LoVo (cell line): ENCODE data around the gene PFKM.
A peak's percentile ranks its signal among the peaks of the same experiment; 100 is the strongest.

Experiments
- DNase-seq: peaks from one replicate; pipeline ENCODE4 v3.0.0-alpha.2; 2016; ENCODE audit warnings: low spot score

The PFKM gene

DNA sequence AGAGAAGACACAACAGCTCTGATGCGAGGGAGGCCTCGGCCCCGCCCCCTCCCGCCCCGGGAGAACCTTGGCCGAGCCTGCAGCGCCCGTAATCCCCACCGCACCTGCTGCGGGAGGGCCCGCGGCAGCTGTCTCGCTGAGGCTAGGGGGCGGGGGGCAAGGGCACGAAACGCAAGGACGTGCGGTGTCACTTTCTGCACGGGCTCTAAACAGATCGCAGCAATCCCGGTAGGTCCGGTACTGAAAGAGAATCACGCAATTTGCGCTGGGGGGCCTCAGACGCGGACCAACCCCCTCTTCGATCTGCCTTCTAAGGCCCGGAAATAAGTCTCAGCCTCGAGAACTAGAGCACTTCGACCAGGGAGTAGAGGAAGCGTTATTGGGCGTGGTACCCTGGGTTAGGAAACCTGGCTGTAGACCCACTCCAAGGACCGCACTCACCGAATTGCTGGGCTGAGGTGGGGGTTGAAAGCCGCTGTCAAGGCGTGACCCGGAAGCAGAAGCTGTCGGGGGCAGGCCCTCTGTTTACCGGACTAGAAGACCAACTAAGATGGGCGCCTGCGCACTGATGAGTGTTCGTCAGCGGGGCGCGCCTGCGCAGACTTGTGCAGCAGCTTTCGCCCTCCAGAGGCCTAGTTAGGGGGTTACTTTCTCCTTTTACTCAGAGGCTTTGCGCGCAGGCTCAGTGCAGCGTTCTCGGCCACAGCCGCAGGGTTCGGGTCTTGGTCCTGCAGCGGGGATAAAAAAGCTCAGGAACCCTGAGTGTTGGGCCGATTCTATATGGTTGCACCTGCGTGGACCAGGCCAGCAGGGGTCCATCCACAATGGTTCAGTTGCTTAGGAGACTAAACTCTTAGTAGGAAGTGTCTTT is 38.1 kb downstream of the PFKM start, which contains the start of gene ASB8:
ASB8 (minus strand) TSS at position 498 of the 871 bp plus-strand sequence. CDS start 4,019 bp downstream, outside the sequence.
- peak; percentile 100 for DNase-seq

DNA sequence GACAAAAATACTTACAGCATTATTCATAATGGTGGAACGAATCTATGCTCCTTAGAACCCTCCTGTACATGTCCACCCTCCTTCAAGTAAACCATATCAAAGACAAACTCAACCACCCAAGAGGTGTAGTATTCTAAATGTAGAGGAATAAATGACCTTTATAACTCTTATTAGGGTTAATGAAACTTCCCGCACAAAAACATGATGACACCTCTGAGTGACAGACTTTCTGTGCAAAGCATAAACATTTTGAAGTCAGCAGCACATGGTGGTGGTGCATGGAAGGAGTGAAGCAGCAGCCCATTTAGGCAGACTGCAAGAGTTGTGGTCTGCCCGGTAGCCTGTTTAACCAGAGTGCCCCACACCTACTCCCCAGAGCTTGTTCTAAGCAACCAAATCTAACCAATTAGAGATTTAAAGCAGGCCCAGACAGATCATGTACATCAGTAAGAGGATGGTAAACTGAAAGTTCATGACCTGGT is 38.8 kb downstream of the PFKM start:
- no peak for DNase-seq

DNA sequence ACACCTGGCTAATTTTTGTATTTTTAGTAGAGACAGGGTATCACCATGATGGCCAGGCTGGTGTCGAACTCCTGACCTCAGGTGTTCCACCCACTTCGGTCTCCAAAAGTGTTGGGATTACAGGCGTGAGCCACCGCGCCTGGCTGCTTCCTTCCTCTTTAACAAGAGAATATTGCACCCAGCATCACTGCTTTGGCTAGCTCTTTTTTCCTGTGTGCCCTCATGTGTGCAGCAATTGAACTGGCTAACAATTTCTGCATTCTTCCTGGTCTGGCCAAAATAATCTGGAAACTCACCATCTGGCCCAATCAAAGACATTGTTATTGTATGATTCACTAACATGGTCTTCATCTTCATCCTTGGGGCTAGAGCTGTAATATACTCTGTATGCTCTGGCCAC is 40.9 kb downstream of the PFKM start:
- no peak for DNase-seq

DNA sequence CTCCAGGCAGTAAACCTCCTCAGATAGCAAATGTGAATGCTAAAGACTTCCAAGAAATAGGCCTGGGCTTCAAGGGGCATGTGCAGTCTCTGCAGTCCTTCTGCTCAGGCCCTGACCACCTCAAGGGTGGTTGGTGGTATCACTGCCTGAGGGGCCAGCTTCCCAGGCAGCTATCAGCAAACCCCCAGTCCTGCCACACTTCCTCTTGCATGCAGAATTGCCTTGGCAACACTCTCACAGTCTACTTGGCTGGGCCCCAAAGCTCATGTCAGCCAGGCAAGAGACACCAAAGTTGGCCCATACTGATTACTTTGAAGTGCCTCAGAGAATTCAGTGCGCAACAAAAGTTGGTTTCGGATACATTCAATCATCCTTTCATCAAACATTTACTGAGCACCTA is 41.6 kb downstream of the PFKM start:
- DNase-seq = no peak

DNA sequence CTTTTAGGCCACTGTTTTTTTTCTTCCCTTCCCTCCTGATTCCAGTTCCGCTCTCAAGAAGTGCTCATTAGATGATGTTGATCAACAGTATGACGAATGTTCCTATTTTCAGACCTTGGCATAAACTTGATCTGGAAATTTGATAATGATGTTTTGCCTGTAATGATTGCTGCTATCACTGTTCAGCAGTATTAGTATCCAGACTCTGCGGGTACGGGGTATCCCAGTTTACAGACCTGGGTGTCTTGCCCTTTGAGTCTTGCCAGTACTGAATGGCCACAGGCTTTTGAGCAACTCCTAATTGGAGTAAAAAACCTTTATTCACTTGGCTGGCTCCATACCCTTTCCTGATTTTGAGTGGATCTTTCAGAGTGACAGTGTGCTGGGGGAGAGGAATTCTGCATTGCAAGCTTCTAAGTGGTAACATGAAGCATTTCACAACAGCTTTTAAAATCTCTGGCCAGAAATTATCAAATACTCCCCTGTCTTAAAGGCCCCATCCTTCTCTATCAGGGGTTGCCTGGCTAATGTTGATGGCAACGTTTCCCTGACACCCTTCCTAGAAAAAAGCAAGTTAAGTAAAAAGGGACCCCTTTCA is 44.1 kb downstream of the PFKM start:
- DNase-seq = no peak

DNA sequence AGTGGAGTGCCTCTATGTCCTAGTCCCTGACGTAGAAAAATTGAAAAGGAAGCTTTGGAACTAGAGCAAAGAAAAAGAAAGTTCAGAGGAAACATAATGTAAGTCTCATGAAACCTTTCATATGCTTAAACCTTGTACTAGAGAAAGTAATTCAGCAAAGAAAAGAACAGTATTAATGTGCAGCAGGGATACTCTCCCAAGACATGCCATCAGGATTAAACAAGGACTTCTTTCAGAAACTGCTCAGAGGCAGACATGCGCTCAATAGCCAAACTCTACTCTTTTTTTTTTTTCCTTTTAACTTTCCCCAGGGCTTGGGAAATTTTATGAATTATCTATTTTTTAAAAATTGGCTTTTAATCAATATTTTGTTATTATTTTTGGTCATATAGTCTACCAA is 45.3 kb downstream of the PFKM start:
- no peak for DNase-seq

DNA sequence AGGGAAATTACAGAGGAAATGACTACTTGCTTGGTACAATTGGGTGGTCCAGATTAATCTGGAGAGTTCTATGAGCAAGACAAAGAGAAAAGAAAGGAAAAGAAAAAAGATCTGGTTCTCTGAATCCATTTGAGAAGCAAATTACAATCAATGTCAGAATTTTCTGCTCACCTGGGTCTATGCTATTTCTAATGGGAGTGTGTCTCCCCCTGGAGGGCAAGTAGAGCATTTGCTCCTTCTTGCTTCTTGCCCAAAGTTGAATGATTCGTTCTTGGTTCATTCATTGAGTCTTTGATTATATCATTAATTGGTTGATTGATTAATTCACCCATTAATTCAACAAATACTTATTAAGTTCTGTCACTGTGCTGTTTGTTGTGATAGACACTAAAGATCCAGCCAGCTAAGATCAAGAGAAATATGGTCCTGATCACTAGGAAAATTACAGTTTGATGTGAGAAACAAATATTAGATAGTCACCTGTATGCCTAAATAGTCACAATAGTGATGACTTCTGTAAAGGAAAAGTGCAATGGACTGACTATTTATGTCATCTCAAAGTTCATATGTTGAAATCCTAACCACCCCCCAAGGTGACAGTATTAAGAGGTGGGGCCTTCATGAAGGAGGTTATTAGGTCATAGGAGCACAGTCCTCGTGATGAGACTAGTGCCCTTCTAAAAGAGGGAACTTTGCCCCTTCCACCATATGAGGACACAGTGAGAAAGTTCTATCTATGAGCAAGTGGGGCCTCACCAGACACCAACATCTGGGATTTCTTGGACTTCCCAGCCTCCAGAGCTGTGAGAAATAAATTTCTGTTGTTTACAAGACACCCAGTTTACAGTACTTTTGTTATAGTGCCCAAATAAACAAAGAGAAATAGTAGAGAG is 46.2 kb downstream of the PFKM start:
- peak; percentile 76 for DNase-seq

DNA sequence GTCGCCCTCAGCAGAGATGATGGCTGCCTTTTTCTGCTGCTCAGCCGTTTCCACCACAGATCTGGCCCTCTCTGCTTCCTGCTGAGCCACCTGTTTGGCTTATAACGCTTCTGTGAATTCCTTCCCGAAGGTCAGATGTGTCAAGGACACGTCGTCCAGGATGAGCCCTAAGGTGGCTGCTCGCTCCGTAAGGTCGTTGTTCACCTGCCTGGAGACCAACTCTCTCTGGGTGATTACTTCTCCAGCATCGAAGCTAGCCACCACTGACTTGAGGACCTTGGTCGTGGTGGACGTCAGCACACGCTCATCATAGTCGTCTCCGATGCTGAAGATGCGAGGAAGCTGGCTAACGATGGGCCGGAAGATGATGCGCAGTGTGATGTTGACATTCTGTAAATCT is 49.8 kb downstream of the PFKM start:
- DNase-seq = no peak

DNA sequence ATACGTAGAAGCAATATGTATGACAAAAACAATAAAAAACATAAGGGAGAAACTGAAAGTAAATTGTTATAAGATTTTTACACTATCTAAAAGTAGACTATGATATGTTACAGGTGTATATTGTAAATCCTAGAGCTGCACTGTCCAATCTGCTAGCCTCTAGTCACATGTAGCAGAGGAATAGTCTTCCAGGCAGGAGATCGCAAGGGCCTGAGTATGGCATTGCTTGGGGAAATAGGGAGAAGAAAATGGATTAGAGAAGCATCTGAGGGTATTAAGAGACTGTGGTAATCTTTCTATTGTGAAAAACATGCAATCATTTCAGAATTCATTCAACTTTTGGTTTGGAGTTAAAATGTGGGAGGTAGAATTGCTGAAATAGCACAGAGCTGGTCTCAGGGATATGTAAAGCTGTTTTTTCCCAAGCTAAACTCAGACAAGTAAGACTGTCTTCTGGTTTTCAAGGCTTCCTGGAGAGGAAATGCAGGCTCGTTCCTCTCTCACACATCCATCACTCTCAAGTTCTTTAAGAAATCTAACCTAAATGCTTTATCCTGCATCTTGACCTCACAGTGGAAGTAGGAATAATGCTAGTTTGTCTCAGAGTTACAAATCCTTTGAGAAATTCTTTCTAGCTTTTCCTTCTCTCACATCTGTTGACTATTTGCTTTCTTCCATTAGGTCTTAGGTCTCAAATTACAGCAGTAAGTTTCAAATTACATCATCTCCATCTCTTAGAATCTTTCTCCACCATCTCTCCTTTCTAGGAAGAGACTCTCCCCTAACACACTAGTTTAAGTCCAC is 56.7 kb downstream of the PFKM start:
- DNase-seq = no peak

DNA sequence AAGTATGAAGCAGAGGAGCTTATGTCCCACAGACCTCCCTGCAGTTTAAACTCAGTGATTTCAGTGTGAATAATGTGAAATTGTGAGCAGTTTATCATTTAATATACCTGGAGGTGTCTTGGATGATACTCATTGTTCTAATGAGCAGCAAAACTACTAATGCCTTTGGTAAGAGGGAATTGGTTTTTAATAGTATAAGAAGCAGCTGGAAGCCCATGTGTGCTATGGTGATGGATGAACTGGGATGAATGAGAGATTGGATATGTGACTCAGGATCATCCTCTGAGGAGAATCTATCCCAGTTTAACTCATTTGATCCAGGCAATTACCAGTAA is 57.2 kb downstream of the PFKM start:
- no peak for DNase-seq

DNA sequence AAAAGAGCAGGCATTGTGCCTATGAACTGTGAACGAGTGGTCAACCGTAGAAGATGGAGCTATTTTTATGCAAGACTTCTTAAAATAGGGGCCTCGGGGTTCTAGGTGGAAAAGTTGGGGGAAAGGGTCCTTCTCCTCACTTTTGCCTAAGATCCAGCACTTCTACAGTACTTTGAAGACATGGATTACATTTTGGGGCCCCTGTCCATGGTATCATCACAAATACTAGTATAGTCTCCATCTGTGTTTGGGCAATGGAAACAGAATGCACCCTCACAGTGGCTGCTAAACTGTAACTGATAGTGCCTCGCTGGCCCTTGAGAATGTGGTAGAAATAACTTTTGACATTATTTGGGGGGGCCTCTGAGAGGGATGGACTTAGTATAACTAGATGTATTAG is 58.8 kb downstream of the PFKM start:
- no peak for DNase-seq

DNA sequence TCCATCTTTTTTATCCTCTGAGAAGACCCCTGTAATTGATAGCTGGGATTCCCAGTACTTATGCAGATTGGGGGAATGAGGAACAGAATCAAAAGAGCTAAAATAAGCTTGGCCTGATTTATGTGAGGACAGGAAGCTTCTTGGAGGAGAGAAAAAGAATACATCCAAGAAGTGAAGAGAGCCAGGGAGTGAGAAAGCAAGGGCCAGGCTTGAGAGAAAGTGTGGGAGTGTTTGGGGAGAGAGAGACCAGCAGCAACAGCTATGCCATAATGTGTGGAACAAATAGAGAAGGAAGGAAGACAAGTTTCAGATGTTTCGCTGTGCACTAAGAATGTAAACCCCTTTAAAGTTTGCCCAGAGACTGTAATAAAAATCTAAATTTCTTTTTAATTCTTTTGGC is 60.3 kb downstream of the PFKM start:
- no peak for DNase-seq

DNA sequence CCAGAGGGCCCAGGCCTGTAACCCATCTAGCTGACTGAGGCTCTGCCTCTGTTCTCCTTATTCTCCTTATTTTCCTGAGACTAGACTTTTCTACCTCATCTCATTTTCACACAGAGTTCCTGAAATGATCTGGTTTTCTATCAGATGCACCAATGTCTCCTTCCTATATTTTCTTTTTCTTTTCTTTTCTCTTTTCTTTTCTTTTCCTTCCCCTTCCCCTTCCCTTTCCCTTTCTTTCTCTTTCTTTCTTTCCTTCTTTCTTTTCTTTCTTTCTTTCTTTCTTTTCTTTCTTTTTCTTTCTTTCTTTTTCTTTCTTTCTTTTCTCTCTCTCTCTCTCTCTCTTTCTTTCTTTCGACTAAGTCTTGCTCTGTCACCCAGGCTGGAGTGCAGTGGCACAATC is 61.3 kb downstream of the PFKM start:
- DNase-seq = no peak

DNA sequence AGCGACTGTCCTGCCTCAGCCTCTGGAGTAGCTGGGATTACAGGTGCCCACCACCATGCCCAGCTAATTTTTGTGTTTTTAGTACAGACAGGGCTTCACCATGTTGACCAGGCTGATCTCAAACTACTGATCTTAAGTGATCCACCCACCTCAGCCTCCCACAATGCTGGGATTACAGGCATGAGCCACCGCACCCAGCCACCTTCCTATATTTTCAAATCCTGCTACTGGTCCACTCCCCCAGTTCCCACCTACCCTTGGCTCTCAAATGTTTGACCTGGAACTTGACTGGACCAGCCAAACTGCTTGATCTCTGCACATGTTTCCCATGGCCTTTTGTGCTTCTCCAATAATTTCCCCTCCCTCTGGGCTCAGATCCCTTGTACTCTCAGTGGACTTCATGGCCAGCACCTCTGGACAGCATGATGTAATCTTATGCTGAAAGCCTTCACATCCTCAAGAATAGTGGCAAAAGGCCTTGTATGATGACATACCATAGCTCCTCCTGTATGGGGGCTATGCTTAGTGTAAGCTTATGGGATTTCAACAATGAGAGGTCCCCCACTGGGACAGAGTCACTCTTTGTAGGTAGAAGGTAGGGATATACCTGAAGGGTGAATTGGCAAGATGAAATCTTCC is 61.8 kb downstream of the PFKM start:
- no peak for DNase-seq

DNA sequence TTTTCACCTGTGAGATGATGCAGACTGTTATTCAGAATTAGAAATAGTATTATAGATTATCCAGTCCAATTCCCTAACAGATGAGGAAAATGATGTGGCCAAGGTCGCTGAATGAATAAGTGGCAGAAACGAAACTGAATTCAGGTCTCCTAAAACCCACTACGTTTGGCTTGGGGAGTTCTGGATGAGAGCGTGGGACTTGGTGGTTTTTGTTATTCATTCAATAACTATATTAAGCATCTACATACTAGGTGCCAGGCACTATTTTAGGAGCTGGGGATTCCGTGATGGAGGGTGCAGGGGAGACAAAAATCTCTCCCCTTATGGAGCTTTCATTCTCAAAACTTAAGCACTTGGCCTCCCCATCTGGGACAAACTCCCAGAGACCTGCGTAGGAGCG is 63.5 kb downstream of the PFKM start:
- DNase-seq = no peak

DNA sequence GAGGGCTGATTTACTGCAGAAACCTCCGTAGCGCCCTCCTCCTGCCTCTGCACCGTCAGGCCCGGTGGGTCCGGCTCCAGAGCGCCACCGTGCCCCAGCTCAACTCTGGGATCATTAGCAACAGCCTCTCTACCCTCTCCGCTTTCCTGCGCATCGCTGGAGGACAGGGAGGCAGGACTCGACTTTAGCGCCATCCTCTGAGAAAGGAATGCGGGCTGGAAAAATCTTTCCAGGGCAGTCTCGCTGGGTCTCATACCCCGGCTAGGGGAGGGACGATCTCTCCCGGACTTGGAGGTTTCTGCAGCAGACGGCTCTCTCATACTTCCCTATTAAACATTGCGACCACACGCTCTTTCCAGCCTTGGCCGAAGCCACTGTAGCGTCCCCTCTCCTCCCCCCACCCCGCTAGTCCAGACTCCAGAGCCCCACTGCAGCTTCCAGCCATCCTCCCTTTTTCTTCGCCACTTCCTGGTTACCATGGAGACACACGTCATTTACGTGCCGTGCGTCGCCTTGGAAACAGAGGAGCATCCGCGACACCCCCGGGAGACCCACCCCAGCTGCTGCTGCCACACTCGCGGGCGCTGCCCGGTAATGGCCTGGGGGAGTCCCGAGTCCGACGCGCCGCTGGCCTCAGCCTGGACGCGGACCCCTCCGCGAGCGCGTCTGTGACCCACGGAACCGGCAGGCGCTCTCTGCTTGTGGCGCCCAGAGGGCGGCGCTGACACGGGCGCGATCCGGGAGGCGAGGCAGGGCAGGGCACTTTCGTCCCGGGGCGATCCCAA is 64.1 kb downstream of the PFKM start, which contains the start of gene CCDC184:
CCDC184 (plus strand) TSS at position 554 of the 785 bp plus-strand sequence. CDS start 479 bp downstream, outside the sequence.
- DNase-seq = peak; percentile 49

DNA sequence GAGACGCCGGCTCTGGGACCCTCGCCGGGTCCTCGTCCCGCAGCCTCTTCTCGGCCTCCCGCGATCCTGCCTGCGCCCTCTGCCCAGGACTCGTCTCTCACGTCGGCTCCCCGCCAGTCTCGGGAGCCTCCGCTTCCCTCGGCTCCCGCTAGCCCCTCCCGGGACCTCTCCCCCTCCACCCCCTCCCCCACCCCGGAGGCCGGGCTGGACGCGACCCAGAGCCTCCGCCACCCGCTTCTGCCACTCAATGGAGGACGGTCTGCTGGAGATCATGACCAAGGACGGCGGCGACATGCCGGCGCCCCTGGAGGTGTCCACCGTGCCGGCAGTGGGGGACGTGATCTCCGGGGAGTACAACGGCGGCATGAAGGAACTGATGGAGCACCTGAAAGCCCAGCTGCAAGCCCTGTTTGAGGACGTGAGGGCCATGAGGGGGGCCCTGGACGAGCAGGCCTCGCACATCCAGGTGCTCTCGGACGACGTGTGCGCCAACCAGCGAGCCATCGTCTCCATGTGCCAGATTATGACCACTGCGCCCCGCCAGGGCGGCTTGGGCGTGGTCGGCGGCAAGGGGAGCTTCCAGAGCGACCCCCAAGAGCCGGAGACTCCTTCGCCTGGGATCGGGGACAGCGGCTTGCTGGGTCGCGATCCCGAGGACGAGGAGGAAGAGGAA is 64.8 kb downstream of the PFKM start:
- no peak for DNase-seq

DNA sequence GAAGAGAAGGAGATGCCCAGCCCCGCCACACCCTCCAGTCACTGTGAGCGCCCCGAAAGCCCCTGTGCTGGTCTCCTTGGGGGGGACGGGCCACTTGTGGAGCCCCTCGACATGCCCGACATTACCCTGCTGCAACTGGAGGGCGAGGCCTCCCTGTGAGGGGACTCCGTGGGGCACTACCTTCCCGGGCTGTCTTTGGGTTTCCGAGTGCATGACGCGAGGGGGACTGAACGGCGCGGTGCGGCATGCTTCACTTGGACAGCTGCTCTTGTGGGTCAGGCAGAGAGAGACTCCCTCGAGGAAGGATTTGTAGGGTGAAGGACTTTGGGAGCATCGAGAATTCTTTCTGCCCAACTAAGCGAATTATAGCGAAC is 65.4 kb downstream of the PFKM start:
- DNase-seq = no peak

DNA sequence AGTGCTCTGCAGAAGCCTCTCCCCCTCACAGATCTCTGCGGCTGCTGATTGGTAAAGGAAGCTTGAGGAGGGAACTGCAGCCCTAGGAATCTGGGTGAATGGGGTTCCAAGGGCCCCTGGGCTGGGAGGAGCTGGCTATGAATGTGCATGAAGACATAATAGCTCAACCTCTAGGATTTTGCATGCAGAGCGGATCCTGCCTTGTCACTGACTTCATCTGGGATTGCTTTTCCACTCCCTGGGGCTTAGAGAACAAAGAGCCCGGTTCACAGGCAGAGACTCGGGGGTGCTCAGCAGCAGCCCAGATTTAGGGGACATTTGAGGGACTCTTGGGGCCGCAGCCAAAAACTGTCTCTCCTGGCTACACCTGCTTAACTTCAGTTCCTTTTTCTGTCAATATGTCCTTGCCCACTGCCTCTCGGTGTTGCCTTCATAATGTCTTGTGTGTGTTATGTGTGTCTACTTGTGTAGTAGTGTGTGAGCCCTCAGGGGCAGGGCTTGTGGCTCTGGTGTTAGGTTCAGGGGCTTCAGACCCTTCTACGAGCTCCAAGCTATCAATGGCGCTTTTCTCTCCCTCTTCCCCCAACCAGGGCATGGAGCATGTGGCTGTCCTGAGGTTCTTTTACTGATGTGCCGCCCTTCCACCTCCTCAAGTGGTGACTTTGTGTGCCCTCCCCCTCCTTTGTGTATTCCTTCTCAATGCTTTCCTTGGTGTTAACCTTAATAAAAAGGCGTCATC is 66.2 kb downstream of the PFKM start:
- no peak for DNase-seq
